ENCODE measurements around the gene OR12D2.
"Not testable (repeated sequence)": the region's sequence is repeated elsewhere in the genome, so short reads cannot be mapped to it uniquely, and the experiment has no call there.

Gene OR12D2, protein sequence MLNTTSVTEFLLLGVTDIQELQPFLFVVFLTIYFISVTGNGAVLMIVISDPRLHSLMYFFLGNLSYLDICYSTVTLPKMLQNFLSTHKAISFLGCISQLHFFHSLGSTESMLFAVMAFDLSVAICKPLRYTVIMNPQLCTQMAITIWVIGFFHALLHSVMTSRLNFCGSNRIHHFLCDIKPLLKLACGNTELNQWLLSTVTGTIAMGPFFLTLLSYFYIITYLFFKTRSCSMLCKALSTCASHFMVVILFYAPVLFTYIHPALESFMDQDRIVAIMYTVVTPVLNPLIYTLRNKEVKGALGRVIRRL

DNA sequence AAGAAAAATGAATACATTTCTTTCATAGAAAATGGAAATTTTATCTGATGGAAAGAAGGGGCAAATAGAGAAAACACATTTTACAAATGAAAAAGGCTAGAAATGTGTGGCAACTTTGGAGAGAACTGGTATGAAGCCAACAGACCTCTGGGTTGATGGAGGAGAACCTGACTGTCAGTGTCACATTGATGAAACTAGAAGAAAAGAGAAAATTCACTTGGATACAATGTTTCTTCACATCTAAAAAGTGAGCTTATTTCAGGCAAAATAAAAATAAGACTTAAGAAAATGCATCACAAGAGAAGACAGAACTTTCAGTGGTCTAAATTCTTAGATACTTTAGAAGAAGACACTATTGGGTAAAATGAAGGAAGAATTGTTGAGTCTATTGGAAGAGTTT, at the start of gene OR12D2:
Gene OR12D2 (plus strand): TSS at position 301 of the 400 bp plus-strand sequence. CDS start 1,069 bp downstream, outside the sequence.
- DNase-seq: no peak

DNA sequence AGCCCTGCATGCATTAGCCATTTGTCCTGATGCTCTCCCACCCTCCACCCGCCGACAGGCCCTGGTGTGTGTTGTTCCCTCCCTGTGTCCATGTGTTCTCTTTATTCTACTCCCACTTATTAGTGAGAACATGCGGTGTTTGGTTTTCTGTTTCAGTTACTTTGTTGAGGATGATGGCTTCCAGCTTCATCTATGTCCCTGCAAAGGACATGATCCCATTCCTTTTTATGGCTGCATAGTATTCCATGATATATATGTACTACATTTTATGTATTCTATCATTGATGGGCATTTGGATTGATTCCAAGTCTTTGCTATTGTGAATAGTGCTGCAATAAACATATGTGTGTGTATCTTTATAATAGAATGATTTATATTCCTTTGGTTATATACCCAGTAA, 46.1 kb upstream of the OR12D2 start:
- DNase-seq: not testable (repeated sequence)

DNA sequence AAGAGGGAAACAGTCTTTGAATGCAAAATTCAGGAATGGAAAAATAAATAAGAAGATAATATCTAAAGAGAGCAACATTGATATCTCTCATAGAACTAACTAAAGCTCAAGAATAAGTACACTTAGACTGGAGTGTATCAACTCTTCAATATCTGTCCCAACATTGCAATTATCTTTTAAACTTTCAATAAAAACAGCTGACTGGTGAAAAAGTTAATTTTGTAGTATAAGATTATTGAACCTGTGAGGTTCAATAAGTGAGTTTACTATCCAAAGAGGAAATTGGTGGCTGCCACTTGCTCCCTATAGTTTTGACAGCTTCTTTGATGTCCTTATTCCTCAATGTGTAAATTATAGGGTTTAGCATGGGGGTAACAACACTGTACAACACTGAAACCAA, 40.5 kb upstream of the OR12D2 start:
- no peak for DNase-seq

DNA sequence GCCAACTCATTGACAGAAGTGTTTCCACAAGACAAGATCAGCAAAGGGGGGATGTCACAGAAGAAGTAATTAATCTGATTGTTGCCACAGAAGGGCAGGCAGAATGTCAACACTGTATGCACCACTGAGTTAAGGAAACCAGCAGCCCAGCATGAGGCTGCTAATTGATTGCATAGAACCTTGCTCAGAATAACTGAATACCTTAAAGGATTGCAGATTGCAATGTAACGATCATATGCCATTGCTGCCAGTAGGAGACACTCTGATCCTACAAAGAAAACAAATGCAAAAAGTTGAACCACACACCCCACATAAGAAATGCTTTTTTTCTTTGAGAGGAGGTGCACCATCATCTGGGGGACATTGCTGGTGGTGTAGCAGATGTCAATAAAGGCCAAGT, 39.8 kb upstream of the OR12D2 start:
- no peak for DNase-seq

DNA sequence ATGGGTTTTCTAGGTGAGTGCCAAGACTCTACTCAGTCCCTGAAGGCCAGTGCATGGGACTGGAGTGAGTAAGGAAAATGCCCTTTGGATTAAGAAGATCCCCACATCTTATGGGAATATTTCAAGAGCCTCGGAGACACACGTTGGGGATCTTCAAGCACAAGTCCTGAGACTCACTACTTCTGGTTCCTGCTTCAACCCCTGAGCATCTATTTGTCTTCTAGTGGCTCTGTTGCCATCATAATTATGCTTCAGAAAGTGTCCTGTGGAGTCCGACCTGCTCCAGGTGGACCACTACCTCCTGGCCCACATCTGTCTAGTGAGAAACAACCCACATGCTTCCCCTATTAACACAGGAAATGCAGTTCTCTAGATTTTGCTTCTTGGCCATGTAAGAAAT, 26.7 kb upstream of the OR12D2 start, which contains the start of gene OR5V1:
Gene OR5V1 (minus strand): TSS at position 101 of the 400 bp plus-strand sequence. CDS start 12,670 bp downstream, outside the sequence.
- no peak for DNase-seq

DNA sequence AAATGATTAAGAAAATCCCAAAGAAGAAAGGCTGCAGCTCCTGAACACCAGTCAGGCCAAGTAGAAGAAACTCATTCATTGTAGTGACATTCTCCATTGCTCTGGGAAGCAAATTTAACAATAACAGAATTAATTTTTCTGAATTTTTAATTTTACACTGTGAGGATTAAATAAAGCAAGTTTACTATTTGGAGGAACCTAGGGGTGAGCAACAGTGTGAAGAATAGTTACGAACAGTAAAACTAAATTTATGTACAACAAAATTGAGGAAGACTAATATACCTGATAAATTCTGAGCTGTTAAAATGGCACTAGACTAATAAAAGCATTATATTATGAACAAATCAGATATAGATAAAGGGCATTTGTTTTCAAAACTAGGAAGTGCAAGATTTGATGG, 20.2 kb upstream of the OR12D2 start, which contains the start of gene OR12D3:
Gene OR12D3 (minus strand): TSS at position 101 of the 400 bp plus-strand sequence. CDS start 4 bp downstream, at position 97.
- no peak for DNase-seq

DNA sequence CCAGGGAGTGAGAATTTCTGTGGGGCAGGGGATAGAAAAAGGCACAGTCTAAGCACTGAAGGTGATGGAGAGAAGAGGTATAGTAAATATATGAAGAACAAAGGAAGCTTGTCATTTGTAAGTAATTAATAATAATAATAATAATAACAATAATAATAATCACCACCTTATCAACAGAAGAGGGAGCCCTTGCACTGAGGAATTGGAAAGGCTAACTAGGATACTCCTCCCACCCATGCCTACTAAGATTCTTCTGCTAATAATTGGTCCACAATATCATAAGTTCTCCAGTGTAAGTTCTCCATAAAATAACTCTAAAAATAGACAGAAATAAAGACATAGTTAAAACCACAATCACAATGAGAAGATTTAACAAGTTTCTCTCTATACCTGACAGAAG, 19.4 kb upstream of the OR12D2 start:
- DNase-seq: no peak

DNA sequence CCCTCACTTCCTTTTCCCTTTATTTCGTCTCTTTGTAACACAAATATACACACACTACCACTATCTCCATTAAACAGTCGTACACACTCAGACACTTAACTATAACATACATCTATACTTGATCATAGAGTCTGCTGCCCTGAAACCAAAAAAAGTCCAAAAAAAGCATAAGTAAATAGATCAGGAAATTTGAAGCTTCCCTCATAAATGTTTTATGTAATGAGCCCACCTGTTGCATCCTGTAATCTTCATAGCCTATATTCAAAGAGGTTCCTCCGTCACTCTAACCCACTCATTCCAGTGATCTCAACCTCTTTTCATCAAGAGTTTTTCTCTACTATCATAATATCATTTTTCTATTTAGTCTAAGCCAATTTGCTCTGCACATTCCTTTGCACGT, 6.9 kb upstream of the OR12D2 start:
- no peak for DNase-seq

DNA sequence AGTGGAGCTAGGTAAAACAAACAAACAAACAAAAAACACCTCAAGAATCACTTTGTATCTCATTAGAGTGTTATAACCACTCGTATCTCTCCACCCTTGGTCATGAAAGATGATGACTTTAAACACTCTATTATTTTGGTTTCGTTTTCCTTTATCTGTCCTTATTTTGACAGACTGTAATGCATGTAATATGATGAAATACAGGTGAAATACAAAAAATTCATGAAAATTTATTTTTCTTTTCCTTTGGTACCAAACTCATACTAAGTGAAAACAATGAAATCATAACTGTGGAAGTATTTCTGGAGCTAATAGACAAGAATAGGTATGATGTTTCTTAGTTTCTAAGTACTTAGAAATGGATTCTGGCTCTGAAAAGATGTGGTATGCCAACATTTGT, 4.1 kb downstream of the OR12D2 start:
- no peak for DNase-seq

DNA sequence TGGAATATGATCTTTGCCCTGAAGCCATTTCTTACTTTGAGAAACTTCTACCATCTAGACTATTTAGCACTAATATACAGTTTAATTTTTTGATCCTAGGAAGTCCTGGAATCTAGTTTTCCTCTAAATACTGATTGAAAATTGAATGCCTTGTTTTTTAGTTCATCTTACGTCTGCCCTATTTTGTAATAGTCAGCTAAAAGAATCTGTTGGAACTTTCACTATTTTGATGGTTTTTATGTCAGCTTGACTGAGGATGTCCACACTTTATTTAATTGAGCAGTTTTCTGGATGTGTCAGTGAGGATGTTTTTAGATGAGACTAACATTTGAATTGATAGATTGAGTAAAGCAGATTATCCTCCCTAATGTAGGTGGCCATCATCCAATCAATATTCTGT, 8.4 kb downstream of the OR12D2 start:
- no peak for DNase-seq

DNA sequence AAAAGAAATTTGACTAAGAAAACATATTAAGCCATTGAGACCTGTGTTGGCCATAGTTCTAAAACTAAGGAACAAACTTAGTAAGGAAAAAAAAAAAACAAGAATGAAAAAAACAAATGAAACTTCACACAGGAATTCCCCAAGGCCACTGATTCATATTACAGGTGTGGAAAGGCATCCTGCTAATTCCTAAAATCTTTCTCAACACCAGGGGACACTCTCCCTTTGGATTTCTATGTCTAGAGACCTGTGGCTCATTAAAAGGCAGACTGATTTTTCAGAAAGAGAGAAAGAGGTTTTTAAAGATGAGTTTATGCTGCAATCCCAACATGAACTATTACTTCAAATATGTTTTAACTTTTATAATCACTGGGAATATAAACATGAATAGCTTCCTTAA, 19.2 kb downstream of the OR12D2 start, which contains the start of gene OR12D1:
Gene OR12D1 (plus strand): TSS at position 341 of the 400 bp plus-strand sequence.
- no peak for DNase-seq

DNA sequence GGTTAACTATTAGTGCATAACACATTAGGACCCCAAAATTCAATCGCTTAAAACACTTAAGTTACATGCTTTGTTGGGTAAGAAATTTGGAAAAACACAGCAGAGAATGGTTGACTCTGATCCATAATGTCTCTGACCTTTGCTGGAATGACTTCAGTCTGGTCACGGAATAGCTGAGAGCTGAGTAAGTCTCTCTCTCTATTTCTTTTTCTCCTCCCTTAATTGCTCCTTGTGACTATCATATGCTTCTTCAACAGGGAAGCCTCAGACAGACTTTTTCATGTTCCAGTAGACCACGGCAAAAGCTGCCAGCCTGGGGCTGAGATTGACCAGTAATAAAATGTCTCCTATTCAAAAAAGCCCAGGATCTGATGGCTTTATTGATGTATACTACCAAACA, 24.1 kb downstream of the OR12D2 start:
- DNase-seq: no peak

DNA sequence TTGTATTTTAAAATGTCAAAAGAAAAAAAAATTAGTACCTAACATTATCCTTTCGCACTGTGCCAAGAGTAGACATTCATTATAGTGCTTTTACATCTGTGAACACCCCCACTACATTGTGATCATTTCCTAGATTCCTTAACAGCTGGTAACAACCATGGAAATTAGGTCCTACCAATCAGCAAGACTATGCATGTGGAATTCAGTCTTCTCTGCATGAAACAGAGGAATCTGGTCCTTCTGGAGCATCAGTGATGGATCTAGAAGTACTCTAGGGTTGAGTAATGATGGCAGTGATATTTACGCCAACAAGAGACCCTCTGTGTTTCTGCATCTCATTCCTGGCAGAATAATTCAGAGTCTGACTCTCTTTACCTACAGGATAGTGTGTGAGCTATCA, 28.7 kb downstream of the OR12D2 start:
- DNase-seq: no peak

DNA sequence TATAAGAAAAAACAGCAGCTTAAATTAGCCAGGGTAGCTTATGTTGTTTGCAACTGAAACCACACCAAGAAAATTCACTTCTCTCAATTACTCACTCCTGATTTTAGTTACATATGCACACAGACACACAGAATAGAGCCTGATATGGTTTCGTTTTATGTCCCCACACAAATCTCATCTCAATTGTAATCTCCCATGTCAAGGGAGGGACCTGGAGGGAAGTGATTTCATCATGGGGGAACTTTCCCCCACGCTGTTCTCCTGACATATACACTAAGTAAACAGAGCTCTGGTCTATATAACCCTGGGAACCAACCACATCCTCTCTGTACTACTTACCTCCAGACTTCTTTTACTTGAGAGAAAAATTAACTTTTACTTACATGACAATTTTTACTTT, 29.1 kb downstream of the OR12D2 start:
- no peak for DNase-seq

DNA sequence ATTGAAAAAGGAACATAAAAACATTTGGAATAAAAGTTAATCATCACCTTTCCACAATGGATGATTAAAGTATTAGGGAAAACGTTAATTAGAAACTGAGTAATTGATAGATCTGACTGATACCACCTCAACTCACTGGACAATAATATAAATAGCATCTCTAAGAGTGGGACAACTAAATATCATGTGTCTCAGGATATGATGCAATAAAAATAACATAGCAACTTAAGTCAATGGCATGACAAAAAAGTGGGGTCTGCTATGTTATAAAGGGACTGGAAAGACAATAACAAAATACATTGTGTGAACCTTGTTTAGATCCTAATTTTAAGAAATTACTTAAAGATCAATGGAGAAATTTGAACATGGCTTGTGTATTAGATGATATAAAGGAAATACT, 29.6 kb downstream of the OR12D2 start:
- DNase-seq: no peak

DNA sequence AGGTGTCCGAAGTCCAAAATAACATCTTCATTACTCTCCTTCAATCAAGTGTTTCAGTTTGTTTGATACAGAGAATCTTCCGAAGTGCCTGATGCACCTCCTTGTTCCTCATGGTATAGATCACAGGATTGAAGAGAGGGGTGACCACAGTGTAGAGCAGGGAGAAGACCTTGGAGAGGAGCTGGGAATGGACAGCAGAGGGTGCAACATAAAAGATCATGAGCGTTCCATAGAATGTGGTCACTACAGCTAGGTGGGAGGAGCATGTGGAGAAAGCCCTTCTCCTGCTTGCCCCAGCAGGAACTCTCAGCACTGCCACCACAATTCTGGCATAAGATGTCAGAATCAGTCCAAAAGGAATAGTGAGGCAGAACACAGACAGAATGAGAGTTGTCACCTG, 31.2 kb downstream of the OR12D2 start:
- DNase-seq: no peak

DNA sequence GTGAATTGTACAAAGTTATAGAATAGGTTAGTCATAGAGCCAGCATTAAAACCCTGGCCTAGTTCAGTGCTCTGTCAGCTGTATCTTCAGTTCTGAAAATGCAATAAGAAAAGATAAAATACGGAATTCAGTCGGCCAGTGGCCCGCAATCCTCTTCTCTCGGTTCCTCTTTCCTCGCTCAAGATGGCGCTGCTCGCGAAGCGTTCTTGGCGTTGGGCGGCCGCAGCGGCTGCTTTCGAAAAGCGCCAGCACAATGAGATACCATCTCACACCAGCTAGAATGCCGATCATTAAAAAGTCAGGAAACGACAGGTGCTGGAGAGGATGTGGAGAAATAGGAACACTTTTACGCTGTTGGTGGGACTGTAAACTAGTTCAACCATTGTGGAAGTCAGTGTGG, 41.3 kb downstream of the OR12D2 start:
- DNase-seq: not testable (repeated sequence)

DNA sequence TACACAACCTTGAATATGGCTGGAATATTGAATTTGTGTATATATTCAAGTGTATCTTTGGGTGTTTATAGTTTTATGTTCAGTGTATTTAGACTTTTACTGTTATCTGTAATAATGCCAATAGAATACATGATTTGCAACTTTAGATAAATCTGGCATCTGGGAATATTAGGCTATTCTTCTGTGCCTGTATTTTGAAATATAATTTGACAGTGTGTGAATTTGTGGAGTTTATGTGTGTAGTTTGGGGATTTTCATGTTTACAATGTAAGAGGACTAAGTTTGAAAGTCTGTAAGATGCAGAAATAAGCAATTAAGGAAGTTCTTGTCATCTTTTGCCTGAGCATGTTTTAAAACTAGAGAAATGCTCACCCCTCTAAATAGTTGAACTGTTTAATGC, 43.6 kb downstream of the OR12D2 start, which contains the start of gene OR10C1:
Gene OR10C1 (plus strand): TSS at position 301 of the 400 bp plus-strand sequence. CDS start 710 bp downstream, outside the sequence.
- no peak for DNase-seq

DNA sequence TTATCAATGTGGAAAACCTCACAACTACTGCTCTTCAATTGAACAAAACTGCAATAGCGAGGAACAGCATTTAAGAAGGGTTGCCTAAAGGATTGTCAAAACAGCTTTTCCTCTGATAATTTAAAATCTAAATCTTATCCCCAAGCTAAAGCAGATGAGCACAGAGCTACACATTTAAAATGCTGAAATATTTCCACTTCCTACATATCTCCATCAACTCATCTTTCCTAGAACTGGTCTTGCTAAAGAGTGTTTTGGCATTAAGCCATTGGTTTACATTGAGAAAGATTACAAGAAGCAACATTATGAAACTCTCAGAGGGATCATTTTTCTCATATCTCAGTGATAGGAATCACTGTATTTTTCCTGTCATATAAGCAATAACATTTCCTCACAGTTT, 47.3 kb downstream of the OR12D2 start:
- no peak for DNase-seq

DNA sequence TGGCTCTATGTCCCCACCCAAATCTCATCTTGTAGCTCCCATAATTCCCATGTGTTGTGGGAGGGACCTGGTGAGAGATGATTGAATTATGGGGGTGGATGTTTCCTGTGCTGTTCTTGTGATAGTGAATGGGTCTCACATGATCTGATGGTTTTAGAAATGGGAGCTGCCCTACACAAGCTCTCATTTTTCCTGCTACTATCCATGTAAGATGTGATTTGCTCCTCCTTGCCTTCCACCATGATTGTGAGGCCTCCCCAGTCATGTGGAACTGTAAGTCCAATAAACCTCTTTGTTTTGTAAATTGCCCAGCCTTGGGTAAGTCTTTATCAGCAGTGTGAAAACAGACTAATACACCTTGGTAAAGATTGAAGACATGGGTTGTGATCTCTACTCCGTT, 48.6 kb downstream of the OR12D2 start:
- DNase-seq: not testable (repeated sequence)
